ENCODE measurements around the gene FIGNL2. TPM values are rescaled to one million over a fixed set of nuclear protein-coding genes. Genes with fewer than 3 reads are reported as not detected.

Gene FIGNL2
- total RNA-seq, 2 donors from 2014 or later: 0.40 to 0.78 TPM

GRCh38 chr12:51818566-51819300 is 29.8 kb downstream of the FIGNL2 start:
- no peak overlapping the region for H3K27ac Mint-ChIP-seq
- H3K4me3 Mint-ChIP-seq: no peak overlapping the region
- H3K27me3 Mint-ChIP-seq: no peaks in the 10 kb centered on the region
- H3K36me3 Mint-ChIP-seq: no peaks in the 10 kb centered on the region
- no peaks in the 10 kb centered on the region for H3K9me3 Mint-ChIP-seq
- peaks cover 13 to 16% of the 10 kb centered on the region in 2 donors for H3K4me1 Mint-ChIP-seq (ENCODE audit: low read depth in 2 of 2)
- no peak for ATAC-seq
- DNase-seq (ENCODE audit: low spot score): no peak

DNA sequence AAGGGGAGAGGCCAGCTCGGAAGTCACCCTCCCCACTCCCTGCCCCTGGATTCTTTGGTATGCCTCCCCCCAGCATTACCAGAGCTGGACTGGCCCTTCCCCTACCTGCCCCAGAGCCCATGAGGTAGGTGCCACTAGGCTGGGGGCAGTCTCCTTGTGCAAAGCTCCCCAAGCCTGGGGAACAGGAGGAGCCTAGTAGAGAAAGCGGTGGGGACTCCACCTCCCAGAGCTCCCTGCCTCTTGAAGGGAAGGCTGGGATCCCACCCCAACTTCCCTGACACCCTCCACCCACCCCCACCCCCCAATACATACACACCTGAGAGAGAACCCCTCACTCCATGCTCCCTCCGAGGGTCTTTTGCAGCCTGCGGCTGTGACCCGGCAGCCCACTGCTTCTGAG is 30.4 kb downstream of the FIGNL2 start:
- no peaks in the 10 kb centered on the region for H3K9me3 Mint-ChIP-seq
- DNase-seq (ENCODE audit: low spot score) (no peak), ATAC-seq (no peak)
- H3K36me3 Mint-ChIP-seq: no peaks in the 10 kb centered on the region
- H3K4me3 Mint-ChIP-seq: no peak overlapping the region
- peaks cover 10 to 14% of the 10 kb centered on the region in 2 donors for H3K4me1 Mint-ChIP-seq (ENCODE audit: low read depth in 2 of 2)
- H3K27me3 Mint-ChIP-seq: no peaks in the 10 kb centered on the region
- no peak overlapping the region for H3K27ac Mint-ChIP-seq

DNA sequence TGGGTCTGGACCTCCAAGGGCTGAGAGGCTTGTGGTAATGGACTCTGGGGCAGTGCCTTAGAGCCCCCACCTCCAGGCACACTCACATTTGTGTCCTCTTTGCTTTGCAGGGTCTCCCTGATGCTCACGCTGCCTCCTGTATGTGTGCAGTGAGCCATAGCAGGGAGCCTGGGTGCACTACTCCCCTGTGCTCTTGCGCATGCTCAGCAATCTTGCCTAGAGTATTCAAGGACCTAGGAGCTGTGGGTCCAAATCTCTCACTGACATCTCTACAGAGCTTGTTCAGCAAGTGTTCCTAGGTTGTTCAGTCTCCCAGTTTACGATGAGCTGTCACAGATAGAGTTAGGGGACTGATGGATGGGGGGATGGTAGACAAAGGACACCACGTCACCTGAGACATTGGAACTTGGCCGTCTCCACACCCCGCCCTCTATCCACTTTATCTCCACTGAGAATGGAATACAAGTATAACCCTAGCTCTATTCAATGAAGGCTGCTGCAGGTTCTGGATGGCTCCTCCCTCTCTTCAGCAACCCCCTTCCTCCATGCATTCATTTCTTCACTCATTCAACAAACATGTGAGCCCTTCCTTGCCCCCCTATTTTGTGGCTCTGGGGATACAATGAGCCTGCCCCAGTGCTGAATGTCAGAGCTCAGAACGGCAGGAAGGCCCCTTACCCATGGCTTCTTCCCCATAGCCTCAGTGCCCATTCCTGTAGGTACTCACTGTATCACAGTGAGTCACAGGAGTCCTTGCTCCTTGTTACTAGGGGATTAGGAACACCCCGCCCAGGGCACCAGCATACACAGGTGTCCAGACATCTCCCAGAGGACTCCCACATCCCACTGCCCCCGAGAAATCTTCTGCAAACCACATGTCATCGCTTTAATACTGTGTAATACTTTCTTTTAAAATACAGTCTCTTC is 31.2 kb downstream of the FIGNL2 start:
- Mint-ChIP-seq H3K27me3 (no peaks in the 10 kb centered on the region), H3K27ac (peak overlapping the region in 1 of 2 donors; percentile 57), H3K4me1 (ENCODE audit: low read depth in 2 of 2) (peaks cover 10 to 14% of the 10 kb centered on the region in 2 donors), H3K4me3 (no peak overlapping the region), H3K36me3 (no peaks in the 10 kb centered on the region), H3K9me3 (no peaks in the 10 kb centered on the region)
- ATAC-seq (no peak), DNase-seq (ENCODE audit: low spot score) (no peak)

DNA sequence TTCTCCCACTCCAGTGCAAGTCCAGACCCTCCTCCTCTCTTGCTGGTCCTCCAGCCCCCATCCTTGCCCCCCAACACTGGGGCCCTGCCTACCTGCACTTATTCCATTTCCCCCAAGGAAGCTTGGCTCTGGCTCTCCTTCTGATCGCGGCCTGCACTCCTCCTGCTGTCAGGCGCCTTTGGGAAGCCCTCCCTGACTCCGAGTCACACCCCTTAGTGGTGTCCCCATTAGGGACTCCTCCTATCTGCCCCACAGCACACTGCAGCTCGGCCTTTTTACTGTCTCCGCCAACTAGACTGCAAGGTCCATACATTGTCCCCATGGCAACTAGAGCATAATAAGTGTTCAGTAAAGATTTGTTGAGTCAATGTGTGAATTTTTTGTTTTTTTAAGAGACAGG is 32.9 kb downstream of the FIGNL2 start:
- no peak for ATAC-seq
- no peaks in the 10 kb centered on the region for H3K36me3 Mint-ChIP-seq
- no peak for DNase-seq (ENCODE audit: low spot score)
- peaks cover 10 to 14% of the 10 kb centered on the region in 2 donors for H3K4me1 Mint-ChIP-seq (ENCODE audit: low read depth in 2 of 2)
- peak overlapping the region; percentile 67 to 74 for H3K27ac Mint-ChIP-seq
- no peaks in the 10 kb centered on the region for H3K27me3 Mint-ChIP-seq
- H3K4me3 Mint-ChIP-seq: peak overlapping the region; percentile 74
- no peaks in the 10 kb centered on the region for H3K9me3 Mint-ChIP-seq

DNA sequence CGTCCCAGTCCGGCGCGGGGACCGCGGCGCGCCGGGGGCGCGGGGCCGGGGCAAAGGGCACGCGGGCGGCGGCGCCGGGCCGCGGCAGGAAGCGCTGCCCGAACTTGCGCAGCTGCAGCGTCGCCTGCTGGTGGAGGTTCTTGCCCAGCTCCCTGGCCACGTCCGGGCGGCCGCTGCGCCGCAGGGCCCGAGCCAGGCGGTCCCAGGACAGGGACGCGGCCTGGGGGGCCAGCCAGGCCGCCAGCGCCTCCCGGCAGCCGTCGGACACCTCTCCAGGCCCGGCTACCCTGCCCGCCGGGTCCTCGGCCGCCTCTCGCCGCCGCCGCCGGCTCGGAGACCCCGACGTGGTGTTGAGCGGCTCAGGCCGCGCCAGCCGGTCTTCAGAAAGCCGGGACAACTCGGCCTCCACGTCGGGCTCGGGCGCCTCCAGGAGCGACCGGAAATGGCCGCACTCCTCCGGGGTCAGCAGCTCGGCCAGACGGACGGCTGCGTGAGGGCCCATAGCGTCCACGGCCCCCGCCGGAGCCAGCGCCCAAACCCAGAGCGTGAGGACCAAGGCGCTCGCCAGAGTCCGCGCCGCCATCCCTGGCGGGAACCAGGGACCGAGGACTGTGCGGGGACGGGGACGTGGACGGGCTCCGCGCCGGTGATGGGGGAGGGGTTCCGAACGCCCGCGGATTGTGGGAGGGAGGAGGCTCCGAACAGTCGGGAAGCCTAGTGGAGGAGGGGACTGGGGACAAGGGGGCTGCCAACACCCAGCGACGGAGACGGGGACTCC is 34.0 kb downstream of the FIGNL2 start:
- Mint-ChIP-seq H3K36me3 (no peaks in the 10 kb centered on the region), H3K27me3 (peaks cover 0 to 2% of the 10 kb centered on the region in 2 donors), H3K9me3 (no peaks in the 10 kb centered on the region), H3K4me1 (ENCODE audit: low read depth in 2 of 2) (peaks cover 9 to 10% of the 10 kb centered on the region in 2 donors), H3K4me3 (peak overlapping the region; percentile 74), H3K27ac (peak overlapping the region; percentile 67 to 74)
- DNase-seq (ENCODE audit: low spot score): peak; percentile 85
- ATAC-seq: peak; percentile 95 to 96

DNA sequence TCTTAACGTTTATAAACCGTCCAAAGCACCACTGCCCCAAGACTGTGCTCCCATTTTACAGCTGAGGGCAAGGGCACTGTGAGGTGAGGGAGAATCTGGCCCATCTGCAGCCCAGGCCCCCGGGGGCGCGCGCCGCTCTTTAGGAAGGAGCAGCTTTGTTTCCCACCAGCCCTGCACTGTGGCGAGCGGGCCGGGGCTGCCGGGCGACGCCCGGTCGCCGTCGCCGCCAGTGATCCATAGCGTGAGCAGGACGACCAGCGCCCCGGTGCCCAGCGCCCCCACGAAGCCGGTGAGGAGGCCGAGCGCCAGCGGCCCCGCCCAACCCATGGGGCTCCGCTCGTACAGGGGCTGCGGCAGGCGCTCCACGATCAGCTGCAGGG is 34.6 kb downstream of the FIGNL2 start:
- peaks cover 0 to 4% of the 10 kb centered on the region in 2 donors for H3K27me3 Mint-ChIP-seq
- no peaks in the 10 kb centered on the region for H3K36me3 Mint-ChIP-seq
- no peaks in the 10 kb centered on the region for H3K9me3 Mint-ChIP-seq
- H3K27ac Mint-ChIP-seq: no peak overlapping the region
- H3K4me1 Mint-ChIP-seq (ENCODE audit: low read depth in 2 of 2): peaks cover 9 to 10% of the 10 kb centered on the region in 2 donors
- ATAC-seq (no peak), DNase-seq (ENCODE audit: low spot score) (no peak)
- peak overlapping the region; percentile 27 for H3K4me3 Mint-ChIP-seq

- no peak for DNase-seq (ENCODE audit: low spot score)
- H3K4me1 Mint-ChIP-seq (ENCODE audit: low read depth in 2 of 2): peaks cover 9 to 10% of the 10 kb centered on the region in 2 donors
- ATAC-seq: no peak
- peaks cover 0 to 6% of the 10 kb centered on the region in 2 donors for H3K27me3 Mint-ChIP-seq
- no peaks in the 10 kb centered on the region for H3K36me3 Mint-ChIP-seq
- no peak overlapping the region for H3K27ac Mint-ChIP-seq
- H3K9me3 Mint-ChIP-seq: no peaks in the 10 kb centered on the region
- peak overlapping the region; percentile 48 for H3K4me3 Mint-ChIP-seq
Measured at GRCh38 chr12:51812871-51813270, 35.6 kb downstream of the FIGNL2 start.

DNA sequence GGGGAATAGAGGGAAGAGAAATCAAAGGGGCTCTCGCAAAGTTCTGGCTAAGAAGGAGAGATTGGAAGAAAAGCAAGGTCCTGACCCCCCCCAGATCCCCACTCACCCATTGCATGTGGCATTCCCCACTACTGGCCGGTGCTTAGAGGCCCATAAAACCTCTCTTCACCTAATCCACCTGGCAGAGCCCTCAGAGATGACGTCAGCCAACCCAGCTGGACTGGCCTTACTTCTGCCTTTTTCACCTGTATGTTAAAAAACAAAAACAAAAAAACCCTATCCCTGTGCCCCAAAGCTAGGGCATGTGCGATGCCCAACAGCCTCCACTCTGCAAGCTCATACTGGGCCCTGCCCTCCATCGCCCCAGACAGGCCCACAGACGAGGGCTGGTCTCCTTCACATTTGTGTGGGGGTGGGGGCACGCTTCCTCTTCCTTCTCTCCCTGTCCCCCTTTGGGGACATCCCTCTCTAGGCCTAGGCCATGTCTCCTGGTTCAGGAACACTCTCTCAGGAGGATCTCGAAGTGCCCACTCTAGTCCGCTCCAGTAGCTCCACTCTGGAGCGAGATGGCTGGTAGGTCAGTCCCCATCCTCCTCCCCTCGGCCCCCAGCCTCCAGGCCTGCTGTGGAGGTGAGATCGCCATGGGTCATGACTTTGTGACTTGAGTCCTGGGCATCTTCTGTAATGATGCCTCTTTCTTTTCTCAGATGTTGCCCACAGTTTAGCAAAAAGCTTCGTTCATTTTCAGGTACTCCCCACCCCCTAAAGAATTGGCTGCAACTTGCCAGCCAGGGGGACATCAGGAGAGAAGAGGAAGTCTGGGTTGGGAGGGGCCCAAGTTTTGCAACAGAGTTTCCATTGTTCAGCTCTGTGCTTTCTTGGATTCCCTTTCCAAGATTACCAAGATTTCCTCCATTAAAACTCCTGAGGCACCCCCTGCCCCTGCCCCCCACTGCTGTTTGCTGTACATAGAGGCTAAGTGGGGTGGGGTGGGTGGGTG is 37.0 kb downstream of the FIGNL2 start:
- no peak for ATAC-seq
- Mint-ChIP-seq H3K27ac (peak overlapping the region in 1 of 2 donors; percentile 41), H3K4me3 (no peak overlapping the region), H3K36me3 (no peaks in the 10 kb centered on the region), H3K27me3 (peaks cover 7 to 8% of the 10 kb centered on the region in 2 donors), H3K4me1 (ENCODE audit: low read depth in 2 of 2) (peaks cover 9 to 10% of the 10 kb centered on the region in 2 donors), H3K9me3 (no peaks in the 10 kb centered on the region)
- no peak for DNase-seq (ENCODE audit: low spot score)

- DNase-seq (ENCODE audit: low spot score) (no peak), ATAC-seq (no peak)
- Mint-ChIP-seq H3K36me3 (no peaks in the 10 kb centered on the region), H3K27me3 (peaks cover 10% of the 10 kb centered on the region in 2 donors), H3K9me3 (no peaks in the 10 kb centered on the region), H3K4me3 (no peak overlapping the region), H3K27ac (no peak overlapping the region), H3K4me1 (ENCODE audit: low read depth in 2 of 2) (no peaks in the 10 kb centered on the region)
Measured at GRCh38 chr12:51809193-51809592, 39.3 kb downstream of the FIGNL2 start.

GRCh38 chr12:51806896-51807295 is 41.6 kb downstream of the FIGNL2 start:
- H3K27ac Mint-ChIP-seq: no peak overlapping the region
- peaks cover 10% of the 10 kb centered on the region in 2 donors for H3K27me3 Mint-ChIP-seq
- peak in 1 of 2 donors; percentile 32 for ATAC-seq
- H3K4me1 Mint-ChIP-seq (ENCODE audit: low read depth in 2 of 2): no peaks in the 10 kb centered on the region
- DNase-seq (ENCODE audit: low spot score): no peak
- no peaks in the 10 kb centered on the region for H3K9me3 Mint-ChIP-seq
- no peaks in the 10 kb centered on the region for H3K36me3 Mint-ChIP-seq
- H3K4me3 Mint-ChIP-seq: no peak overlapping the region

DNA sequence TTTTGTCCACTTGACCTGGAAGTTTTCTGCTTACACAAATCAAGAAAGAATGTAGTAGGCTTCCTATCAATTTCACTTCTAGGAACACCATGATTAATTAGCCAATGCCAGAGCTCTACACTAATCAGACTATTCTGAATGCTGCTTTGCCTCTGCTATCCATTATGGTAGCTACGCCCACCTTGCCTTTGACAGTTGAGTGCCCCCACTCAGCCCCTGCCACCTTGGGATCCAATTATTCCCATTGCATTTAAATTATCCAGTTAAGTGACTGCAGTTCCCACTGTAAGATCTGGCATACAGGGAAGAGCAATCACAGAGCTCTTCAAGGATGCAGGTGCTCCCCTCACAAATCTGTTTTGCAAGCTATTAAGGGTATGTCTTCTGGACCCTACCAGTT is 47.5 kb downstream of the FIGNL2 start:
- Mint-ChIP-seq H3K27ac (no peak overlapping the region), H3K27me3 (no peaks in the 10 kb centered on the region), H3K36me3 (no peaks in the 10 kb centered on the region), H3K4me3 (no peak overlapping the region), H3K4me1 (ENCODE audit: low read depth in 2 of 2) (no peaks in the 10 kb centered on the region), H3K9me3 (no peaks in the 10 kb centered on the region)
- ATAC-seq (no peak), DNase-seq (ENCODE audit: low spot score) (no peak)

GRCh38 chr12:51798501-51798900 is 50.0 kb downstream of the FIGNL2 start:
- no peak for ATAC-seq
- no peak overlapping the region for H3K27ac Mint-ChIP-seq

More at GRCh38 chr12:51798501-51798900, 50.0 kb downstream of the FIGNL2 start:
- no peaks in the 10 kb centered on the region for H3K27me3 Mint-ChIP-seq
- no peaks in the 10 kb centered on the region for H3K36me3 Mint-ChIP-seq
- H3K9me3 Mint-ChIP-seq: no peaks in the 10 kb centered on the region
- no peak for DNase-seq (ENCODE audit: low spot score)
- H3K4me3 Mint-ChIP-seq: no peak overlapping the region
- no peaks in the 10 kb centered on the region for H3K4me1 Mint-ChIP-seq (ENCODE audit: low read depth in 2 of 2)

Data from natural killer cell treated with Interleukin-12 subunit alpha and Interleukin-12 subunit beta and Interleukin-15 and Interleukin-18, amount 100 ng/mL, for 72 hours (primary cell).